ENCODE results near the gene MATCAP1.
A peak's percentile ranks its signal among the peaks of the same experiment; 100 is the strongest.

Gene MATCAP1

GRCh38 chr16:67155295-67156142 lies 28.2 kb downstream of the MATCAP1 start:
- peak; percentile 77 for DNase-seq

GRCh38 chr16:67154578-67155294 lies 29.0 kb downstream of the MATCAP1 start:
- DNase-seq, result no peak

GRCh38 chr16:67151431-67152097 lies 32.2 kb downstream of the MATCAP1 start:
- DNase-seq, result no peak

GRCh38 chr16:67150833-67151396 lies 32.8 kb downstream of the MATCAP1 start, which contains the start of gene B3GNT9:
Gene B3GNT9, minus strand, starts transcription at chr16:67150998. Its CDS starts 513 bp downstream, at chr16:67150485.
- no peak for DNase-seq

- no peak for DNase-seq
Measured at GRCh38 chr16:67150047-67150832, 33.5 kb downstream of the MATCAP1 start.

- DNase-seq, result no peak
Measured at GRCh38 chr16:67149276-67150046, 34.3 kb downstream of the MATCAP1 start.

- DNase-seq, result no peak
Measured at GRCh38 chr16:67148656-67149275, 35.0 kb downstream of the MATCAP1 start.

GRCh38 chr16:67148221-67148620 lies 35.5 kb downstream of the MATCAP1 start:
- no peak for DNase-seq

- DNase-seq, result no peak
Measured at GRCh38 chr16:67147437-67148140, 36.2 kb downstream of the MATCAP1 start.

GRCh38 chr16:67146523-67147357 lies 37.0 kb downstream of the MATCAP1 start:
- no peak for DNase-seq

GRCh38 chr16:67145746-67146145 lies 38.0 kb downstream of the MATCAP1 start:
- no peak for DNase-seq

GRCh38 chr16:67144943-67145342 lies 38.8 kb downstream of the MATCAP1 start:
- no peak for DNase-seq

- DNase-seq, result no peak
Measured at GRCh38 chr16:67142342-67142741, 41.4 kb downstream of the MATCAP1 start.

- DNase-seq, result no peak
Measured at GRCh38 chr16:67141391-67141790, 42.4 kb downstream of the MATCAP1 start.

- no peak for DNase-seq
Measured at GRCh38 chr16:67137605-67138004, 46.2 kb downstream of the MATCAP1 start.

- no peak for DNase-seq
Measured at GRCh38 chr16:67129422-67129821, 54.3 kb downstream of the MATCAP1 start.

- DNase-seq, result no peak
Measured at GRCh38 chr16:67128887-67129286, 54.9 kb downstream of the MATCAP1 start.

GRCh38 chr16:67128417-67128816 lies 55.3 kb downstream of the MATCAP1 start:
- DNase-seq, result no peak
